SK-N-MC (cell line): ENCODE results near the gene RPAP3.

Source experiments
- DNase-seq: peaks from one replicate; pipeline ENCODE4 v3.0.0-alpha.2; 2011; ENCODE audit warnings: low read depth, low spot score
- H3K27ac ChIP-seq: fragments of 200-600 bp; sonication (generic); 2 replicates; pipeline ENCODE4 v1.5.1; 2016; ENCODE audit warnings: mixed run types
- H3K36me3 ChIP-seq: fragments of 200-600 bp; sonication (generic); 2 replicates; pipeline ENCODE4 v1.6.1; 2017; ENCODE audit warnings: antibody characterized with exemption, low read length, mixed read lengths; ENCODE audit not compliant: insufficient read depth
- H3K4me3 ChIP-seq: fragments of 200-600 bp; sonication (generic); 2 replicates; pipeline ENCODE4 v1.5.1; 2016
- H3K9ac ChIP-seq: fragments of 200-600 bp; sonication (generic); 2 replicates; pipeline ENCODE4 v1.8.0; 2017; ENCODE audit warnings: mixed run types, mixed read lengths; ENCODE audit not compliant: insufficient read length
- H3K9me3 ChIP-seq: fragments of 200-600 bp; sonication (generic); 2 replicates; pipeline ENCODE4 v1.6.1; 2017; ENCODE audit warnings: low read depth, mild to moderate bottlenecking, antibody characterized with exemption, low read length, moderate library complexity, mixed read lengths
- EZH2 ChIP-seq: fragments of 200-600 bp; sonication (generic); IDR thresholded peaks from one replicate; pipeline ENCODE4 v1.6.1; 2017; ENCODE audit warnings: antibody characterized with exemption
- FOXP2 ChIP-seq: optimal IDR thresholded peaks from 2 replicates; pipeline ENCODE3; 2011; ENCODE audit warnings: mild to moderate bottlenecking, moderate library complexity; ENCODE audit not compliant: insufficient read depth; ENCODE audit errors: extremely low read length, control extremely low read depth
- POLR2AphosphoS5 ChIP-seq: IDR thresholded peaks from 2 replicates; pipeline ENCODE4 v1.6.1; 2012; ENCODE audit warnings: mild to moderate bottlenecking, low read depth, low read length, borderline replicate concordance

The RPAP3 gene

GRCh38 chr12:47615711-47616110 is 90.1 kb downstream of the RPAP3 start:
- no peak for TF ChIP-seq EZH2
- no peak overlapping the region for H3K4me3 ChIP-seq
- no peak overlapping the region for H3K9ac ChIP-seq
- H3K9me3 ChIP-seq, result no peaks in the 10 kb centered on the region
- H3K36me3 ChIP-seq, result peaks cover 9% of the 10 kb centered on the region; the same call in 1 of the 2 replicates
- H3K27ac ChIP-seq, result no peak overlapping the region
- no peak for DNase-seq

- no peaks in the 10 kb centered on the region for H3K9me3 ChIP-seq
- H3K4me3 ChIP-seq, result no peak overlapping the region
- DNase-seq, result no peak
- no peak overlapping the region for H3K9ac ChIP-seq
- no peak overlapping the region for H3K27ac ChIP-seq
- TF ChIP-seq FOXP2, result no peak
- H3K36me3 ChIP-seq, result peaks cover 12% of the 10 kb centered on the region; the same call in 1 of the 2 replicates
Observed at GRCh38 chr12:47614521-47614920, 91.3 kb downstream of the RPAP3 start.

DNA sequence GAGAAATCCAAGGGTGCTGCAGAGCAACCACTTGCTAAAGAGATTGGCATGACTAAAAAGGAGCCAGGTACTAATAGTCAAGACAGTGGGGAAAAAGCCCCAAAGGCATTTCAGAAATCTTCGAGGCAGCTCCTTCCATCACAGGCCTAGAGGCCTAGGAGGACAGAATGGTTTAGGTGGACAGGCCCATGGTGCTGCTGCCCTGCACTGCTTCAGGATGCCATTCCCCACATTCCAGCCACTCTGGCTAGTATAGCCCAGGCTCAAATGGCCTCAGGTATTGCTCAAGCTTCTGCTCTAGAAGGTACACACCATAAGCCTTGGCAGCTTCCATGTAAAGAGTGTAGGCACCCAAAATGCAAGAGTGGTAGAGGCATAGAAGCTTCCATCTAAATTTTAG is 92.9 kb downstream of the RPAP3 start:
- Histone ChIP-seq H3K9me3 (no peaks in the 10 kb centered on the region), H3K9ac (no peak overlapping the region), H3K4me3 (no peak overlapping the region), H3K36me3 (peaks cover 15% of the 10 kb centered on the region; the same call in 1 of the 2 replicates), H3K27ac (no peak overlapping the region)
- no peak for DNase-seq
- TF ChIP-seq FOXP2, result no peak
- no peak for TF ChIP-seq POLR2AphosphoS5
- TF ChIP-seq EZH2, result no peak

DNA sequence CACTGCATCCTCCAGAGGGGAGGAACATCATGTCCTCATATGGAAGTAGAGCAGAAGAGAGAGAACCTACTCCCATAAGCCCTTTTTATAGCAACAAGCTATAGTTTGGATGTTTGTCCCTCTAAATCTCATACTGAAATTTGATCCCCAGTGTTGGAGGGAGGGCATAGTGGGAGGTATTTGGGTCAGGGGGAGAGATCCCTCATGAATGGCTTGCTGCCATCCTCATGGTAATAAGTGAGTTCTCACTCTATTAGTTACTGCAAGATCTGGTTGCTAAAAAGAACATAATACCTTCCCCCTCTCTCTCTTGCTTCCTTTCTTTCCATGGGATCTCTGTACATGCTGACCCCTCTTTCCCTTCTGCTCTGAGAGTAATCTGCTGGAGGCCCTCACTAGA is 93.9 kb downstream of the RPAP3 start:
- H3K9ac ChIP-seq, result no peak overlapping the region
- H3K4me3 ChIP-seq, result no peak overlapping the region
- TF ChIP-seq POLR2AphosphoS5, result no peak
- no peak for TF ChIP-seq EZH2
- TF ChIP-seq FOXP2, result no peak
- H3K27ac ChIP-seq, result no peak overlapping the region
- no peak for DNase-seq
- no peaks in the 10 kb centered on the region for H3K9me3 ChIP-seq
- H3K36me3 ChIP-seq, result peaks cover 19% of the 10 kb centered on the region; the same call in 1 of the 2 replicates
